ENCODE measurements around the gene HMGXB4.

HMGXB4 gene

DNA sequence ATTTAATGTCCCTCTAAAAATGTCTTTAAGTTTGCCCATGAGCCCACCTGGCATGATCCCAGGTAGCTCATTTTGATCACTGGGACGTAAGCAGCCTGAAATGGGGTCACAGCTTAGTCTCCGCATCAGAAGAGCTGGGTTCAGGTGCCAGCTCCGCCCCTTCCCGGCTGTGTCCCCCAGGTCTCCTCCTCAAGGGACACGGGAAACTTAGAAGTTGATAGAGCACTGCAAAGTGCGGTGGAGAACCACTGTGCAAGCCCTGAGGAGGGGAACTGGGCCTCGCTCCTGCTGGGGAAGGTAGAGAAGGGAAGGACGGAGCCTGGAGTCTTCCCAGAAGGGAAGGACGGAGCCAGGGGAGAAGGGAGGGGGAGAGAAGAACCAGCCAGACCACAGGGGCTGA lies 50.1 kb downstream of the HMGXB4 start:
- H3K27me3 ChIP-seq: no peaks in the 10 kb centered on the region
- TF ChIP-seq Cebpa-rat (IDR thresholded peaks at IDR 0.05): no peak
- H3K4me2 ChIP-seq: peak overlapping the region; percentile 75
- H4K20me1 ChIP-seq: peaks cover 48% of the 10 kb centered on the region
- no peak overlapping the region for H3K9ac ChIP-seq
- H3K4me1 ChIP-seq: peaks cover 87% of the 10 kb centered on the region
- H3K36me3 ChIP-seq: no peaks in the 10 kb centered on the region; the same call in 1 of the 2 replicates
- H3K27ac ChIP-seq: no peak overlapping the region
- no peak overlapping the region for H3K4me3 ChIP-seq
- no peaks in the 10 kb centered on the region for H3K9me3 ChIP-seq

DNA sequence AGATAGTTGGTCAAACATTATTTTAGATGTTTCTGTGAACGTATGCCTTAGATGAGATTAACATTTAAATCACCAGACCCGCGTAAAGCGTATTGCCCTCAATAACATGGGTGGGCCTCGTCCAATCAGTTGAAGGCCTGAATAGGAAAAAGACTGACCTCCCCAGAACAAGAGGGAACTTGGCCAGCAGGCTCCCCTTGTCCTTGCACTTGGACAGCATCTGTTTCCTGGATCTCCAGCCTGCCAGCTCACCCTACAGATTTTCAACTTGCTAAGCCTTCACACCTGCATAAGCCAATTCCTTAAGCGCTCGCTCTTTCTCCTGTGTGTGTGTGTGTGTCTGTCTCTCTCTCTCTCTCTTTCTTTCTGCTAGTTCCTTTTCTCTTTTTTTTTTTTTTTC lies 50.6 kb downstream of the HMGXB4 start:
- H3K9ac ChIP-seq: no peak overlapping the region
- no peaks in the 10 kb centered on the region for H3K9me3 ChIP-seq
- H3K4me3 ChIP-seq: no peak overlapping the region
- TF ChIP-seq Cebpa-rat (IDR thresholded peaks at IDR 0.05): no peak
- peak overlapping the region; percentile 75 for H3K4me2 ChIP-seq
- peaks cover 54% of the 10 kb centered on the region for H4K20me1 ChIP-seq
- no peak overlapping the region for H3K27ac ChIP-seq
- H3K4me1 ChIP-seq: peaks cover 92% of the 10 kb centered on the region
- no peaks in the 10 kb centered on the region for H3K27me3 ChIP-seq
- H3K36me3 ChIP-seq: no peaks in the 10 kb centered on the region; the same call in 1 of the 2 replicates

DNA sequence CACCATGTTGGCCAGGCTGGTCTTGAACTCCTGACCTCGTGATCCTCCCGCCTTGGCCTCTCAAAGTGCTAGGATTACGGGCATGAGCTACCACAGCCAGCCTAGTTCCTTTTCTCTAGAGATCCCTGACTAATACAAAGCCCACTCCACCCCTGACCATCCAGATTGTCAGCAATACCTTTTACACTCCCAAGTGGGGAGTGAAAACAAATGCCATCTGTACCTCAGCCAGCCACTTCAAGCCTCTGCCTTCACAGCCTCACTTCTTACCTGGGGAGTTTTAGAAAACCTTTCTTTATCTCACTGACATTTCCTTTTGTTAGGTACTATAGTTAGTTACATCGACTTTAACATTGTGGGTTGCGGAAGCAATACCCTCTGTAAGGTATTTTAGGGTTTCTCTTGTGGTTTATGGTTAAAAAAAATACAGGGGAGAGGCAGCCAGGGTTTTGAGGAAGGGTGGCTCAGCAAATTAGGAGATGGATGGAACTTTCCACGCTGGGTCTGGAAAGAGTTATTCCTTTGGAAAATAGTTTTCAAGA lies 51.3 kb downstream of the HMGXB4 start:
- H3K9ac ChIP-seq: peak overlapping the region; percentile 13; the same call in 1 of the 2 replicates
- H4K20me1 ChIP-seq: peaks cover 60% of the 10 kb centered on the region
- H3K4me1 ChIP-seq: peaks cover 99% of the 10 kb centered on the region
- peak overlapping the region; percentile 75 for H3K4me2 ChIP-seq
- H3K36me3 ChIP-seq: no peaks in the 10 kb centered on the region; the same call in 1 of the 2 replicates
- no peaks in the 10 kb centered on the region for H3K27me3 ChIP-seq
- H3K9me3 ChIP-seq: no peaks in the 10 kb centered on the region
- H3K4me3 ChIP-seq: no peak overlapping the region
- TF ChIP-seq Cebpa-rat (IDR thresholded peaks at IDR 0.05): no peak
- H3K27ac ChIP-seq: peak overlapping the region; percentile 31; the same call in 1 of the 2 replicates

DNA sequence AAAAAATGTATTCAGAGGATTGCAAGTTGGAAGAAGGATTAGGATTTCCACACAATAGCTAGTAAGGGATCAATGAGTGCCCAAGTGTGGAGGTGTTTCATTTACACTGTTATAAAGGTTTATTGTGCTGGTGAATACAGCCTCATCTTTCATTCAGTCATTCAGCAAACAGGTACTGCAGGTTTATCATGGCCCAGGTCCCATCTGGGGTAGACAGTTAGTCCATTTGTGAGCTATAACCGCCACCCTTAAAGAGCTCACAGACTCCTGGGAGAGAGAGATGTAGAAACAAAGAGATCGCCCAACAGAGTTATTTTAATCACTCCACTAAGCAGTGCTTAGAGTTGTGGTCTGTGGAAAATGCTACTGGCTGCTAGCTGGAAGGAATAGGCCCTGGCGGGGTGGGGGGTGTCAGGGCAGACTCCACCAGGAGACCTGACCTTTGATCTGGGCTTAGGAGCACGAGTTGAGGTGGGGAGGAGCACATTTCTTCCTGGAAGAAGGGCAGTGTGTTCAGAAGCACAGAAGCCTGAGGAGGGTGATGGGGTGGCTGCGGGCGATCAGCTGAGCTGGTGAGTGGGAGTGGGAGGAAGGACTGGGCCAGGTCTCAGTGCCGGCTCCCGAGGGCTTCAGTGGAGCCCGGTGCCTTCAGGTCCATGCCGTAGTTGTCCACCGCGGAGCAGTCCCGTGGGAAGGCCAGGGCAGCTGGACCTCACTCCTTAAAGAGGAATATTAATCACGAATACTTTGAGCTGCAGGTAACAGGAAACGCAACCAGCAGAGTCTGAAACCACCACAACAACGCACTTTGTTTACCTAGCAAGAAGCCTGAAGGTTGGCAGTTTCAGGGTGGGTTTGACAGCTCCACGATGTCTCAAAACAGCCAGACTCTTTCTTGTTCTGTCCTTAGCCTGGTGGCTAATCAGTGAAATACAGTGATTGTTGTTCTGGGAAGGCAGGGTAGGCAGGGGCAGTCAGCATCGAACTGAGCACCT lies 53.6 kb downstream of the HMGXB4 start:
- H3K4me3 ChIP-seq: no peak overlapping the region
- H3K9ac ChIP-seq: peak overlapping the region; percentile 66; the same call in 1 of the 2 replicates
- peak overlapping the region; percentile 75 for H3K4me2 ChIP-seq
- peak overlapping the region; percentile 65 for H3K27ac ChIP-seq
- H4K20me1 ChIP-seq: peaks cover 83% of the 10 kb centered on the region
- H3K4me1 ChIP-seq: peaks cover 97% of the 10 kb centered on the region
- no peaks in the 10 kb centered on the region for H3K27me3 ChIP-seq
- H3K9me3 ChIP-seq: no peaks in the 10 kb centered on the region
- TF ChIP-seq Cebpa-rat (IDR thresholded peaks at IDR 0.05): no peak
- H3K36me3 ChIP-seq: peaks cover 2% of the 10 kb centered on the region; the same call in 1 of the 2 replicates

DNA sequence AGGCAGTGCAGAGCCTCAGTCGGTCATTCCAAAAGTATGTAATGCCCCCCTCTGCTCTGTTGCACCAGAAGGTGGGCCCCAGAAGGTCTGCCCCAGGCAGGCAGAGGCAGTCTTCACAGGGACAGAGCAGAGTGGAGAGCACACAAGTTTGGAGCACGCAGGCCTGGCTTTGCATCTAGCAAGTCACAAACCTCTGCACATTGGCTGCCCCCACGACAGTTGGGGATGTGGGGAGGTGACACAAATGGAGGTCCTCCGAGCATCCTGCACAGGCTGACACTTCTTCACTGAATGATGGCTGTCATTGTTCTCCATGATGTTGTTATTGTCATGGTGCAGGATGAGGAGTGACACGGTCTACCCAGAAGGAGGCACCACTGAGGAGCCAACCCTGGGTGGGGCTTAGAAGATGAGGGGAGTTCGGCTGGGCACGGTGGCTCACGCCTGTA lies 54.3 kb downstream of the HMGXB4 start:
- peak overlapping the region; percentile 75 for H3K4me2 ChIP-seq
- H3K4me3 ChIP-seq: no peak overlapping the region
- H3K9ac ChIP-seq: no peak overlapping the region; the same call in 1 of the 2 replicates
- no peaks in the 10 kb centered on the region for H3K27me3 ChIP-seq
- H4K20me1 ChIP-seq: peaks cover 89% of the 10 kb centered on the region
- H3K27ac ChIP-seq: no peak overlapping the region
- TF ChIP-seq Cebpa-rat (IDR thresholded peaks at IDR 0.05): no peak
- H3K4me1 ChIP-seq: peaks cover 90% of the 10 kb centered on the region
- H3K9me3 ChIP-seq: no peaks in the 10 kb centered on the region
- H3K36me3 ChIP-seq: peaks cover 3% of the 10 kb centered on the region; the same call in 1 of the 2 replicates

DNA sequence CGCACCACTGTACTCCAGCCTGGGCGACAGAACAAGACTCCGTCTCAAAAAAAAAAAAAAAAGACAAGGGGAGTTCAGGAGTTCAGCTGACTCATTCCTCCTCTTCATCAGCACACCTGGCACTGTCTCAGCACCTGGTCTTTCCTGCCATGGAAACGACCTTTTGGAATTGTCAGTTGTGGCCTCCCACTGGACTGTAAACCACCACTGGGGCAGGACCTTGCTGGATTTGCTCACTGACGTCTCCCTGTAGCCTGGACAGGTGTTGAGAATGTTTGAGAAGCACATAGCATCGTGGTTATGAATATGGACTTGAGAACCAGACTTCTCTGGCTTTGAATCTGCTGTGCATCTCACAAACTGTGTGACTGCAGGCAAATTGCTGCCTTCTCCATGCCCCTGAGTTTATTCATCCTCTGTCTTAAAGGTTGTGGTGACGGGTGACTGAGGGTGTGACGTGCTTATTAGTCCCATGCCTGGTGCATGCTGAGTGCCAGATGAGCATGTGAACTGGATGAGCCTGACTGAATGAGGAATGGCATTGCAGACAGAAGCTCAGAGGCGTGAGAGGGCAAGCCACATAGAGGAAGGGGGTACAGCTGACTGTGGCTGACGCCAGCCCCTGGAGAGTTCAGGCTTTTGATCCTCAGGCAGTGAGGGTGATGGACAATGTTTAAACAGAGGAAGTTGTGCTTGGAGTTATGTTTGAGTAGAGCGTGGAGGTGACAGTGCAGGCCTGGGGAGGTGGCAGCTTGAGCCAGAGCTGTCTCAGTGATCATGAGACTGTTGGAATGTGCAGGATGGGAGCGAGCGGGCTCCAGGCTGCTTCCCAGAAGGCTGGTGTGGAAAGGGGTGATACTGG lies 55.1 kb downstream of the HMGXB4 start:
- H3K4me1 ChIP-seq: peaks cover 82% of the 10 kb centered on the region
- no peak overlapping the region for H3K4me3 ChIP-seq
- peak overlapping the region; percentile 75 for H3K4me2 ChIP-seq
- H3K27me3 ChIP-seq: no peaks in the 10 kb centered on the region
- peak overlapping the region; percentile 5 for H3K27ac ChIP-seq
- TF ChIP-seq Cebpa-rat (IDR thresholded peaks at IDR 0.05): no peak
- peaks cover 7% of the 10 kb centered on the region; the same call in 1 of the 2 replicates for H3K36me3 ChIP-seq
- H3K9me3 ChIP-seq: no peaks in the 10 kb centered on the region
- peaks cover 84% of the 10 kb centered on the region for H4K20me1 ChIP-seq
- no peak overlapping the region for H3K9ac ChIP-seq

DNA sequence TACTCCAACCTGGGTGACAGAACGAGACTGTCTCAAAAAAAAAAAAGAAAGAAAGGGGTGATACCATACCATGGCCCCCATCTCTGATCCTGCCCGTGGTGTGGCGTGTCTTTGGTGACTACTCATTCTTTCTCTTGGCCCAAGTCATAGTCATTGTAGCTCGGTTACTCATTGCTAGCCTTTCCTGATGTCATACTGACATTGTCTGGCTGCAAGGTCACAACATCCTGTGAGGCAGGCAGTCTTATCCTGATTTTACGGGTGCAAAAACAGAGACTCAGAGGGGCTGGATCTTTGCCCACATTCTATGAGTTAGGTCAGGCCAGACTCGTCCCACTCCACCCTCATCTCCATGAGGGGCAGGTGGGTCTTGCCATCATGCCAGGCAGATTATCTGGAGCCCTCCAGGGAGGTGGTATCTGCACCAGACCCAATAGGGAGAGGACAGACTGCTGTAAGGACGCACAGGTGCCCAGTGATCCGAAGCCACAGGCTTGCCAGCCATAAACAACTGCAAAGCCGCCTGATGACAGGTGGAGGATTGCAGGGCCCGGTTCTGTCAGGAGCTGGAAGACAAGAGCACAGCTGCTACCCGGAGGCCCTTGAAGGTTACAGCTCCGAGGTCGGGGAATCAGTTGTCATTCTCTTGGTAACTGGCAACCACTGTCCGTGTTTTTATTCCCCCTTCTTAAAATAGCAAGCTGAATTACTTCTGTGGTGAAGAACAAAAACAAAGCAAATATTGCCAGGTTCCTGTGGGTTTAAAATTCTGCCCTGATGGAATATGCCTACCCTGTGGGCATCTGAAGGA lies 56.2 kb downstream of the HMGXB4 start:
- Histone ChIP-seq H3K4me2 (peak overlapping the region; percentile 75), H3K9me3 (no peaks in the 10 kb centered on the region), H3K36me3 (peaks cover 18% of the 10 kb centered on the region), H4K20me1 (peaks cover 74% of the 10 kb centered on the region), H3K4me1 (peaks cover 71% of the 10 kb centered on the region), H3K4me3 (no peak overlapping the region), H3K9ac (peak overlapping the region; percentile 27; the same call in 1 of the 2 replicates), H3K27ac (peak overlapping the region; percentile 5), H3K27me3 (no peaks in the 10 kb centered on the region)
- no peak for TF ChIP-seq Cebpa-rat (IDR thresholded peaks at IDR 0.05)

DNA sequence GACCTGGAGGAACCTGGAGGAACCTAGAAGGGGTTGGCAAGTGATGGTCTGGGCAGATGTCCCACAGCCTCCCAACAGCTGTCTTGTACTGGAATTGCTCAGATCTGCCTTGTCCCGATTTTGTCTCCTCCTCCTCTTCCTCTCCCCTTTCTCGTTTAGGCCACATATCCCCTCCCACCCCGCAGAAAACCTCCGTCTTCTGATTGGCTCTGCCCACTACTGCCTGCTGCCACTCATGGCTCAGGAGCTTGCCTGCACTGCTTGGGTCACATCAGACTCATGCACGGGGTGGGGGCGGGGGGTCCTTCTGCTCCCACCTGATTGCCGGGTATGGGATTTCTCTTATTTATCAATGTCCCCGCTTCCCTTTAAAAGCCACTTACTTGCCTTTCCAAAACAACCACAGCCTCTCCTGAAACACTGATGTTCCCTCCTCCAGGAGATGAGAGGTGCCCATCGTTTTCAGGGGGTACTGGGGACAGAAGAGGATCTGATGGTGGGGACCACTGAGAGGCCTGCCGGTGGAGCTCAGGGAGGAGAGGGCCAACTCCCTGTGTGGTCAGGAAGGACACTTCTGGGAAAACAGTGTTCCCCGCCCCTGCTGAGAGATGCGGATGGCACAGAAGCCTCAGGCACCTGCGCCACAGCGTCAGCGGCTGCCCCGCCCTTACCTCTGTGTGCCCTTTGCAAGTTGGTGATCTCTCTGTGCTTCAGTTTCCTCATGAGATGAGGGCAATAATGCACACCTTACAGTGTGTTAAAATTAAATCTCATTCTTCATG lies 57.1 kb downstream of the HMGXB4 start:
- H3K27me3 ChIP-seq: no peaks in the 10 kb centered on the region
- peak overlapping the region; percentile 27; the same call in 1 of the 2 replicates for H3K9ac ChIP-seq
- H3K4me1 ChIP-seq: peaks cover 62% of the 10 kb centered on the region
- peak overlapping the region; percentile 9; the same call in 1 of the 2 replicates for H3K27ac ChIP-seq
- no peak overlapping the region for H3K4me3 ChIP-seq
- H3K4me2 ChIP-seq: peak overlapping the region; percentile 75
- no peak for TF ChIP-seq Cebpa-rat (IDR thresholded peaks at IDR 0.05)
- H3K36me3 ChIP-seq: peaks cover 26% of the 10 kb centered on the region
- H4K20me1 ChIP-seq: peaks cover 66% of the 10 kb centered on the region
- no peaks in the 10 kb centered on the region for H3K9me3 ChIP-seq
